Anterior cingulate cortex (tissue), 58 donors: ENCODE results near the gene CSAD.
"Not testable (repeated sequence)": the region's sequence is repeated elsewhere in the genome, so short reads cannot be mapped to it uniquely, and the experiment has no call there.

Experiments
- DNase-seq, 58 donors: peaks; one replicate each; lab custom pipeline; 2025; lab: John Stamatoyannopoulos, UW

CSAD gene

DNA sequence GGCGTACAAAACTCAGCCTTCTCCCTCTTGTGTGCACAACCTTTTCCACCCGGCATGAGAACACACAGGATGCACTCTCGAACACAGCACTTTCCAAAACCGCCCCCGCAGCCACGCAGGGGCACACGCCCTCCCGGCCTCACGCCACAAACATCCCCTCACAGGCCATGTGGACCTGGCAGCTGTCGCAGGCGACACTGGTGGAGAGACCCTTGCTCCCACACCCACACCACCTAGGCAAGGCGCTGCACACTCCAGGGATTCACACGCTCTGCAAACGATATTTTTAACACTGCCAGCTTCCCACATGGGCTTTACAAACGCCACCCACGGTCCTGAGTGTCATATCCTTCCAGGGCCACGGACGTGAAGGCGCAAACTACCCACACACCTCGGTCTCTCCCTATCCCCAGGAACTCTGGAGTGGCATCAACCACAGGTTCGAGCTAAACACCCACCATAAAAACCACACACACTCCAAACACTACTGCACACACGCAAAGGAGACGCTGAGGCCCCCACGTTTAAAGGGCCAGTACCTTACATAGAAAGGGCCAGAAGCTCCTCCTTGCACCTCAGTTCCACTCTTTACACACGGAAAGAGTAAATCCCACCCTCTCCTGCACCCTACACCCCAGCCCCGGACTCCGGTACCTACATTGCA lies 38.7 kb upstream of the CSAD start:
- peak in 10 of 58 donors; percentile 28 to 73 (median 46) for DNase-seq

GRCh38 chr12:53218551-53219291 lies 38.0 kb upstream of the CSAD start:
- DNase-seq: peak in 2 of 58 donors; percentile 17 to 41

GRCh38 chr12:53217931-53218307 lies 37.2 kb upstream of the CSAD start:
- DNase-seq: peak in 2 of 58 donors; percentile 29 to 61

DNA sequence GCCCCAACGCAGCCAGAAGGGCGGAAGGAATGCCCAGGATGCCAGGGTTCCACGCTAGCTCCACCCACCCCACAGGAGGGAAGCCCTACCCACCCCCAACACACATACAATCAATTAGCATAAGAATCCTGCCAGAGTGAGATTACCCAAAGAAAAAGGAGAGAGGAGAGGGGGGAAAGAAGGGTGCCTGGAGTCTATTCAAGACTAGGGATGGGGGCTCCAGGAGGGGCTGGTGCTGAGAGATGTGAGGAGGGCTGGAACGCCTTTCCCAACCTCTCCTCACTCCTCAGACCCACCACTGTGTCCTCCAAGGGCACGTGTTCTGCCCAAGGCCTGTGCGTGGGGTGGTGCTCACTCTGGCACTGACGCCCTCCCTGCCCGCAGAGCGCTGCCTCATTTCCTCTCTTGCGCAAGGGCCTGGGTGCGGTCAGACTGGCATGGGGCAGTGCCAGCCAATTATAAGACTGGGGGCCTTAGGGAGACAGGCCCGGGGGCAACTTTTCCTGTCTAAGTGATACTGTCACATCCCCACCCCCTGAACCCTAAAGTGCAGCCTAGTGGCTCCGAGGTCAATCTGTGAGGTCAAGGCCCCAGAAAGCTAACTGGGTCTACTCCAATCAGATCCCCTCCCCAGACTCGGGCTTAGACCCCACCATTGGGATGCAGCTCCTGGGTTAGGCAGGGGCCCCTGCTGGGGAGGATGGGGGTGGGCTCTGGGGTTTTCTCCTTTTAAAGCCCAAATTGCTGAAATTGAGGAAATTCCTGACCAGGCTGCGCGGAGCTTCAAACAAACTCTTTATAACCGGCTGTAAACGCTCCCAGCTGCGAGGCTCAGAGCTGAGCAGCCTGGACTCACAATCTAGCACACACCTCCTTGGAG lies 36.6 kb upstream of the CSAD start:
- DNase-seq: peak in 1 of 58 donors; percentile 29

DNA sequence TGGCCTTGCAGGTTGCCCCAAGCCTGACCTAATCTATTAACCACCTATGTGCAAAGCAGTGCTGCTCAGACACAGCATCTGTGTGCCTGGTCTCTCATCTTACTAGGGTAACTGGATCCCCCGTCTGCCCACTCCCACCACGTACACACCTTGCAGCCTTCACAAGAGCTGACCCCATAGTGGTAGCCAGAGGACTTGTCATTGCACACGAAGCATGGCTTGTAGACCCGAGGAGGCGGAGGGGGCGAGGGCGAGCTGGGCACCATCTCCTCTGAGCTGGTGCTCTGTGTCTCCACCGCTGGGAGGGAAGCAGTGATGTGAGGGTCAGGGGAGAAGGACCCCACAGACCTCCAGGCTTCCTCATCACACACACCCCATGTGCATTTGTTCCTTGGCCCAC lies 34.8 kb upstream of the CSAD start:
- no peak for DNase-seq

DNA sequence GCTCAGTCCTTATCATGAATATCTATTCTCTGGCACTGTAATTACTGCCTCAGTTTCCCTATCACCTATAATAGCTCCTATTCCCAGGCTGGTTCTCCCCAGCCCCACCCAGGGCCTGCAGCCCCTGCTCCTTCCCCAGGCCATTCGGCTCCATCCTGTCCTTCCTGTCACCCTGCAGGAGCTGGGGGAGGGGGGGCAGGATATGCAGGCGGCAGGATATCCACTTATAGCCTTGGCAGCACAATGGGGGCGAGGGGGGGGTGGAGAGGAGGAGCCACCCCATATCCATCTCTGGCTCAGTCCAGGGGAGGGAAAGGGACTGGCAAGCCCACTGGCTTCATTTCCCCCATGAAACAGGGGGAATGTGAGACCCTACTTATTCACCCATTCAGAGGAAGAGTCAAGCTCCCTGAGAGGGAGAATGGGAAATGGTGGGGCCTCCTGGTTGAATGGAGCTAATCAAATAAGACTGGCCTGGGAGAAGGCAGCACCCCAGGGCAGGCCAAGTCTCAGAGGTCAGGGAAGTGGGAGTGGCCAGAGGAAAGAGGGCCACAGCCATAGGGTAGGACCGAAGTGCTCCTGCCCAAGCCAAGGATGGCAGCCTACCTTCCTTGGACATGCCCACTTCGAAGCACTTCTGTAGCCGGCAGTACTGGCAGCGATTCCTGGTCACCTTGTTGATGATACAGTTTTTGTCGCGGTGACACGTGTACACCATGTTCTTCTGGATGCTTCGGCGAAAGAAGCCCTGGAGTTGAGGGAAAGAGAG lies 34.1 kb upstream of the CSAD start:
- no peak for DNase-seq

- no peak for DNase-seq
These were observed 33.5 kb upstream of the CSAD start for GRCh38 chr12:53214221-53214620.

DNA sequence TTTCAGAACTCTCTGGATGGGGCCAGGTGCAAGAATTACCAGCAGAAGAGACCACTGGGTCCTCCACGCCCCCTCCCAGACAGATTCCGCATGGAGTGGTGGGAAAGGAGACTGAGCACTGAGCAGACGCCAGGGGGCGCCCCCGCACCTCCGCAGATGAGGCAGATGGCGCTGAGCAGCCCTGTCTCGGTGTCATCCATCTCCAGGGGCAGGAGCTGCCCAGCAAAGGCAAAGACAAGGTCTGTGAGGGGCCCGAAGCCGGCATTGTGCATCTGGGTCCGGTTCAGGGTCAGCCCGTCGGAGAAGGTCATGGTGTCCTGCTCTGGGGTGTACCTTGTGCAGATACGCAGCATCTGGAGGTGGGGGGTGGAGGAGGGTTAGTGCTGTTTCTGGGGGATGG lies 32.6 kb upstream of the CSAD start:
- peak in 57 of 58 donors; percentile 25 to 92 (median 70) for DNase-seq

DNA sequence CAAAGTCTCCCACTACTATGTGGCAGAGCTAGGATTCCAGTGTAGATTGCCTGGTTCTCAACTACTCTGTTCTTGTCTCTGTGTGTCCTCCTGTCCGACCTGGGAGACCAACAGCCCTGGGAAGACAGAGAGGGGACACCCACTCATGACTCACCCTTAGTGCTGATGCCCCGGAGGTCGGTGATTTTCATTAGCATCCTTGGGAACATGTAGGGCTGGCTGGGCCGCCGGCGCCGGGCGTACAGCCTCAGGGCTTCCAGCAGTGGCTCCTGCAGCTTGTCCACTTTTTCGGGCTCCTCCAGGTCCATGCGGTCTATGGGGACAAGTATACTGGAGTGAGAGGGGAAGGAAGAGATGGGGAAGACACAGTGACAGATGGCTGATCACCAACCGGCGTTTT lies 32.2 kb upstream of the CSAD start:
- no peak for DNase-seq

- no peak for DNase-seq
These were observed 31.0 kb upstream of the CSAD start for GRCh38 chr12:53211476-53212381.

GRCh38 chr12:53210843-53211242 lies 30.1 kb upstream of the CSAD start:
- no peak for DNase-seq

DNA sequence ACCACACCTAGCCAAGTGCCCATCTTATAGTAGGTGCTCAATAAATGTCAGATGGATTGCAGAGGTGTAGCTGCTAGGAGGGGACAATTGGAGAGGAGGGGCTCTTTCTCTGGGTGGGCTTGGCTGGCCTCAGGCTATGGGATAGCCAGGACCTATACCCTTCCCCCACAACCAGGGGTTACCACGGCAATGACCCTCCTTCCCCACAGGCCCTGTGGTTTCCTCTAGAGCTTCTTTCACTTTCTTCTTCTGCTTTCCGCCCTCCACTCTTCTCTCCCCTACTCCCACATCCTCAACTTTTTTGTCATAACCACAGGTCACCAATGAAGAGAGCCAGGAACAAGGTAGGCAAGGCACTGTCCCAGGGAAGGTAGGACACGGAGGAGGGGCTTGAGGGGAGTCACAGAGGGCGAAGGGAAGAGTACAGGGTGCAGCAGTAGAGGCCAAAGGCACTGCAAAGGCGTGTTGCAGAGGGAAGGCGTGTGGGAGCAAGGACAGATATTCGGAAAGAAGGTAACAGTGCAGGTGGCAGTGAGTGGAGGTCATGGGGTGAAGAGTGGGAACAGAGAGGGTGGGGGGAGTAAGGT lies 28.2 kb upstream of the CSAD start:
- DNase-seq: no peak

DNA sequence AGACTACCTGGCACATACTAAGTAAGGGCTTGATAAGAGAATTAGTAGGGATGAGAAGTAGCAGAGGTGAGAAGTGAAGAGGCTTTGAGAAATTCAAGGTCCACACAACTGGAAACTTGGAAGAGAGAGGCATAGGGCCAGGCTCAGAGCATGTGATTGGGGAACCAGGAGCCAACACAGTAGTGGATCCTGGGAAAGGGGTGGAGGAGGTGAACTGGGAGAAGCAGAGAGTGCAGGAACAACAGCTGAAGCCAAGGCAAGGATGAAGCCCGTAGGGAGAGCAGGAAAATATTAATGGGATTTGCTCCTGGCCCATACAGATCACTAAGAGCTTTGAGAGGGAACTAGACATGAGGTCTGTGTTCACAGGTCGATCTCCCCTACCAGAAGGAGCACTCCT lies 27.7 kb upstream of the CSAD start:
- DNase-seq: no peak

DNA sequence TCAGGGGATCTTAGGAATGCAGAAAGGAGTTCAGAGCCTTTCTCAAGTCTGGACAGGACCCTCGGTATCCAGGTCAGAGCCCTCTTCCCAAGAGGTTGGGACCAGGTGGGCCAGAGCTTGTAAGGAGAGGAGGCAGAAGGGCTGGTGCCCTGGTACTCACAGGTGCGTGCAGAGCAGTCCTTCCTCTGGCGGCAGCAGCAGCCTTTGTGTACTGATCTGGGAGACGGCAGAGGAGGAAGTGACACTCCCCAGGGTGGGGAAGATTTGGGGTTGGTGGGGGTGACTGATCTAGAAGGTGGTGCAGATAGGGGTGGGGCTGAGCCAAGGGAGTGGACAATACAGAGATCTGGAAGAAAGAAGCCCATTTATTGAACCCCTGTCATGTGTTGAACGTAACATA lies 26.3 kb upstream of the CSAD start, which contains the start of gene ITGB7:
ITGB7 (minus strand) TSS at position 210 of the 400 bp plus-strand sequence. CDS start 6,808 bp downstream, outside the sequence.
- DNase-seq: no peak

- DNase-seq: no peak
These were observed 25.2 kb upstream of the CSAD start for GRCh38 chr12:53205747-53206419.

GRCh38 chr12:53204351-53204750 lies 23.6 kb upstream of the CSAD start:
- DNase-seq: no peak

GRCh38 chr12:53202316-53202715 lies 21.6 kb upstream of the CSAD start:
- not testable (repeated sequence) for DNase-seq

DNA sequence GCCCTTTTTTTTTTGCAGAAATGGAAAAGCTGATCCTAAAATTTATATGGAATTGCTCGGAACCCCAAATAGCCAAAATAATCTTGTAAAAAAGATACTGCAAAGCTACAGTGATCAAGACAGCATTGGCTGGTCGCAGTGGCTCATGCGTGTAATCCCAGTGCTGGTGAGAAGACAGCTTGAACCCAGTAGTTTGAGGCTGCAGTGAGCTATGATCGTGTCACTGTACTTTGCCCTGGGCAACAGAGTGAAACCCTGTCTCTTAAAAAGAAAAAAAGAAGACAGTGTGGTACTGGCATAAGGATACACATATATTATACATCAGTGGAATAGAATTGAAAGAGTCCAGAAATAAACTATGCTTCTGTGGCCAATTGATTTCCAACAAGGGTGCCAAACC lies 20.9 kb upstream of the CSAD start:
- DNase-seq: no peak
